NCI-H2196 treated with DMSO at 0.1 percent for 48 hours (cell line): ENCODE measurements around the gene ITPR1.

Source experiments
- DNase-seq: peaks from one replicate; lab custom pipeline; 2025; ENCODE audit not compliant: unreplicated experiment; lab: John Stamatoyannopoulos, UW

Gene ITPR1

DNA sequence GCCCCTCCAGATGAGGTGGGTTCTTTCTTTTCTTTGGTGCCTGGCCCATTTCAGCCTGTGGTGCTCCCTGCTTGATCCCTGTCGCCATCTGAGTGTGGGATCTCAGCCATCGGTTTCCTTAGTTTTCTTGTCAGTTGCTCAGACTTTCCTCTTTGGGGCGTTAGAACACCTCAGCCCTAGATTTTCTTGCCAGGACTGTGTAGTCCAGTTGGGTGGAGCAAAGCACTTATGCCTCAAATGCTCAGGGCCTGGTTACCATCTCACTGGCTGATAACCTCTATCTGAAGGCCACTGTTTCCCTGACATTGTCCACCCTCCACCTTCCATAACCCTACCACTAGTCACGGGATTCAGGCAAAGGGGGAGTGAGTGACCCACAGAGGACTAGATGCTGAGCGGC is 277.4 kb downstream of the ITPR1 start:
- no peak for DNase-seq

DNA sequence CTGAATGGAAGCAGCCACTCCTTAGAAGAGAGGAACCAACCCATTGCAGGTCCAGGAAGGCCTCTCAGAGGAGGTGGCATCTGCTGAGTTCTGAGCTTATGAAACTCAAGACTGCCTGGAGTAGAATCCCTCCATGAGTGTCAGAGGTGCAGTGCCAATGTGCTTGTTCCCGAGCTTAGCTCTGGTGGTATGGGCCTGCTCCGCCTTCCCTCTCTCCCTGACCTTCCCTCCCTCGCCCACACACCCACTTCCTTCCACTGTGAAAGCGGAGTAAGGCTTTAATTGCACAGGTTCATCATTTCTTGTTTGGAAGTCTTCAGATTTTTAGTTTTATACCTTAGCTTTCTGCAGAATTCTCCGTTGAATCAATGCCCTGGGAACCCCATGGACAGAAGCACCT is 278.1 kb downstream of the ITPR1 start:
- no peak for DNase-seq

DNA sequence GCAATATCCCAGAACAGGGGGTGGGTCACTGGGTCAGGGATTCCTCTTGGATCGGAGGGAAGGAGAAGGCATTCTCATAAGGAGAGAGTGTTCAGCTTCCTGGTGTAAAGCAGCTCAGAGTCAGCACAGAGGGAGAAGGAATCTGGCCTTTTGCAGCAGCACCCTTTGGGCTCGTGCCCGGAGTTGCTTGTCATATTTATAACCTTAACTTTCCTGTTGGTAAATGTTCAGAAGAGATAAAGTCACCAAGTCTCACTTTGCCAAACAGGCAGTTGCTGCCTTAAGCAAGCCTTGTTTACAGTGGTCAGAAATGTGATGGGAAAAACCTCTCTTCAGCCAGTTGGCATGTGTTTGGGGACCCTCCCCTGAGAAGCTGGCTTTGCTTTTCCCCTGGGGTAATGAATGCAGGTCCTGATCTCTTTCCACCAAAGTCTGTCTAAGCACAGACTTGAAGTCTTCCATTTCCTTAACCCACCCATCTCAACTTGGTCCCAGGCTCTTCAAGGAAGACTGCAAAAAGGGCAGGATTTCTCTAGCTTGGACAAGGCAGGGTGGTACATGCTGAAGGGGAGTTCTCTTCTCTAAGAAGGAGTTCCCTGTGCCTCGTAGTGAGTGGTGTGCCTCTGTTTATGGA is 279.1 kb downstream of the ITPR1 start:
- DNase-seq, result no peak

DNA sequence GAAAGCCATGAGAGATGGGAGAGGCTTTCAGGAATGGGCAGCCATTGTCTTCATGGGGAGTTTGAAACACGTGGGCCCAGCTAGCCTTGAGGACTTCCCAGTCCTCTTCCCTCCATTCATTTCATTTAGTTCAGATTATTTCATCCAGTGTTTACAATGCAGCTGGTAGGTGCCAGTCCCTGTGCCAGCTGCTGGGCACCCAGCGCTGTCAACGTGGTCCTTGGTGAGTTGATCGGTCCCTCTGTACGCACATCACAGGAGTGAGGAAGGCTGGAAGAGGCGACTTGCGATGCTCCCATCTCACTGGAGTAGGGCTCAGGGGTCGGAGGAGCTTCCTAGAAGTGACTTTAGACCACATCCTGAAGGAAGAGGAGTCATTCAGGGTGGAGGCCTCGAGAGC is 279.7 kb downstream of the ITPR1 start:
- DNase-seq, result no peak

DNA sequence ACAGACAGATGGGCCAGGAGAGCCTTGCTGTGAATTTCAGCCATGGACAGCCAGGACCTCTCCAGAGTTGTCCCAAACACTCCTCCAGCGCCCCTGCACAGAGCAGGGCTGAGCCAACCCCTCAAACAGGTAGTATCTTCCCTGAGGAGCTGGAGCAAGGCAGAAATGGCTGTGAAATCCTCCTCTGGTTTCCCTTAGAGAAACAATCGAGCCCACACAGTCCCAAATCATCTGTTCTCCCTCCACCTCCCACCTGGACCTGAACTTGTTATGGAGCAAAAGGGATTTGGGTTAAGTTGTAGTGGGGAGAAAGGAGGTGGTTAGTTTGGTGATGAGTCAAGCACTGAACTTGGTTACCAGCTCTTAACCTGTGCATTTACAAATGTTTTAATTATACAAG is 280.4 kb downstream of the ITPR1 start:
- no peak for DNase-seq

DNA sequence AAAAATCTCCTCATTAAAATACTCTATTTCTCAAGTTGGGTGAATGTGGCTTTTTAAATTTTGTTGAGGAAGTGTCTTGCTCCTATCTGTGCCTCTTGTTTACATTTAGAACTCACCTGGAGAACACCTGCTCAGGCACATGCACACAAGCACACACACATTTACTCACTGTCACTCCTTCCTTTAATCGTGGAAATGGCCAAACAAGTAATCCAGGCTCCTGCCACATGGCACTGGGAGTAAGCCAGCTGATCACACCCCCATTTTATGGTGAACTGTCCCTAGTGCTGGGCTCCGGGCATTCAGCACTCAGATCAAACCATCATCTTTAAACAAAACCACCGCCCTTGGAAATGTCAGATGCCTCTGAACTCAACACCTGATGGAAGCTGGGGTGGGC is 281.4 kb downstream of the ITPR1 start:
- no peak for DNase-seq

DNA sequence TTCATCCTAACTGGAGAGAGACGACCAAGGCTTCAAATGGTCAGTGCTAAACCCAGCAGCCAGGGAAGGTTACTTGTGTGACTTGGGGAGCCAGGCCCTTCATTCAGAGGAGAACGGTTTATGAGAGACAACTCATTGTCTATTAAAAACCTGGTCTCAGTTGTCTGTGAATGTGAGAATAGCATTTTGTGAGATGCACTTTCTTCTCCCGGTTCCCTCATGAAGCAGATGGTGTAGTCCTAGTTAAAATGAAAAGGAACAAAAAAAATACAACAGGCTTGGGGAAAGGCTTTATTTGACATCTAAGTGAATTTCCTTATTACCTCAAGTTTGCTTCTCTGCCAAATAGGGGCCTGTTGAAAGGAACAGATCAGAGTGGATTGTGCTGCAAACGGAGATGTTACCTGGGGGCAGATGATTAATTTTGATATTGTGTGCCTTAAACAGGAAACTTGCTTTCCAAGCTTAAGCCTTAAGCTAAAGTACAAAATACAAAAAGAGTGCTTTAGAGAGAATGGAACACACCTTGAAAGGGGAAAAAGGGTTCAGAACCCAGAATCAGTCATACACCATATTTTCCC is 283.3 kb downstream of the ITPR1 start:
- DNase-seq, result no peak

DNA sequence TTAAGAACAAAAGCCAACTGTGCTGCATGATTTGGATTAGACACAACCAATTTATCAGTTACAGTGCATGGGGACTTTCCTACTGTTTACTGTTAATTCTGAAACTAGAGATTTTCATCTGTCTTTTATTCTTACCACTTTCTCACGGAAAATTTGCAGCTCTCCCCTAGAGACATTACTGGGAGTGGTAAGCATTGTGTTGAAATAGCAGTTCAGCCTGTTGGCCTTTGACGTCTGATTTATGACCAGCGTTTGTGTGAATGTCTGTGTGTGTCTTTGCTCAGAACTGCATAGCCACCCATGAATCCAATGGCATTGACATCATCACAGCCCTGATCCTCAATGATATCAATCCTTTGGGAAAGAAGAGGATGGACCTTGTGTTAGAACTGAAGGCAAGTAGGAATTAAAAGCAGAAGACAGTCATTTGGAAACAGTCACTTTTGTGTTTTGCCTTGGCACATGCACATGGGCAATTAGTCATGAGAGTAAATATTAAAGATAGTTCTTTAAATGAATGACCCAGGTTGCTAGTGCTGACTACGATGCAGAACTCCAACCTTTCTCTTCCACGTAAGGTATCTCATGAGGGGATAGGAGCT is 283.9 kb downstream of the ITPR1 start:
- no peak for DNase-seq

DNA sequence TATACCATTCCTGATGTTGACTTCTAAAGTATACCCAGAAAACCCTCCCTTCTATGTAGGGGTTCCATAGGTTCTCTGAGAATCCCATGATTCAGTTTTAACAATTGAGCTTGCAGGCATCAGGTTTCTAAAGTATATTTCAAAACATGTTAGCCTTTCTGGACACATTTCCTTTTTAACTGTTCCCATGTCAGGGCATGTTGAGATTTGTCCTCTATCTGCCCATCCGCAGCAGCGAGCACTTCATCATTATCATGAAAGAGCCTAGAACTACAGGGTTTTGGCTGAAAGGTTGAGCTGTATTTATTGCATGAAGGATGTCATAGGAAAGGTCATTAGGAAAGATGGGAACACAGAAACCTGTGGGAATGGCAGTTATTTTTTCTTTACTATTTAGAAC is 285.0 kb downstream of the ITPR1 start:
- no peak for DNase-seq

DNA sequence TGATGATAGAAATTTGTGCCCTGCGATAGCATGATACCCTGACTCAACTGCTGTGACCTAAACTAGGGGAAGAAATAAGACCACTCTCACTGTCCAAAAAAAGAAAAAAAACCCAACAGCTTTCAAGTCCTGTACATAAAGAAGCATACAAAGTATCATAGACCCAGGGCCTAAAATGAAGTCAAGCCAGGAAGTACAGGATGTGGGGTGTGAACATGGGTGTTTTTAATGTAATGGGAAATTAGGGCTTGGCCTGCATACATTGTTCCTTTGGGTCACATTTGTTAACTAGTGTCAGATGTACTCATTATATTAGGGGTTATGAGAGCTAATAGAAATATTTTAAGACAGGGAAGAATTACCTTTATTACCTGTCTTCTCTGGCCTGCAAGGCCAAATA is 285.6 kb downstream of the ITPR1 start:
- no peak for DNase-seq

DNA sequence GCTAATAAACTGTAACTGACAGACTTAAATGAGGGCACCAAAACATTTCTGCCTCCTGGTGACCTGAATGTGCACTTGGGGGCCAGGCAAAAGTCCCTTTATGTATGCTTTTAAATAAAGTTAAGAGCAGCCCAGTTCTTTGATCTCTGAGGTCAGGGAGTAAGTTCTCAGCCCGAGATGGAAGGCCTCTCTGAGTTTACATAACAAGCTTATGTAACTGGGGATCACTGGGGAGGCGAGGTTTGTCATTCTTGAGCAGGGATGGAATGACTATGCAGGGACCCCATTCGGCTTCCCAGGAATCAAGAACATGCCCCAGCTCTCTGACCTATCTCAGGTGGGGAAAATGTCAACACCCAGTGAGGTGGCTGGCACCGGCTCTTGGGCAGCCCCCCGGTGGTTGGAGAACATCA is 287.4 kb downstream of the ITPR1 start:
- no peak for DNase-seq

DNA sequence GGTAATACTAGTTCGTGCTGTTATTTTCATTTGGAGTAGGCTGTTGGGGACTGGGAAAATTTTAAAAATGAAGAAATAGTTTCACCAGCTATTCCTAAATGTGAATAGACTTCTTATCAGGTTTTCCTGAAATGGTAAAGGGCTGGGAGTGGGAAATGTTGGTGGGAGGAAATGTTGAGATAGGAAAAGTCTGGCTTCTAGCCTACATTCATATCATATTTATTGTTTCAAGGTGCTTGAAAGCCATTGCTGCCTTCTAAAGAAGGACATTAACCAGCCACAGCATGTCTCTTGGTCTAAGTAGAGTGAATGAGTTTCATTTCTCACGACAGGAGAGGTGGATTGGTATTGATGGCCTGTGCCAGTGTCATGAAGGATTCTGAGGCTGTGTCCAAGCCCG is 288.9 kb downstream of the ITPR1 start:
- DNase-seq, result no peak

DNA sequence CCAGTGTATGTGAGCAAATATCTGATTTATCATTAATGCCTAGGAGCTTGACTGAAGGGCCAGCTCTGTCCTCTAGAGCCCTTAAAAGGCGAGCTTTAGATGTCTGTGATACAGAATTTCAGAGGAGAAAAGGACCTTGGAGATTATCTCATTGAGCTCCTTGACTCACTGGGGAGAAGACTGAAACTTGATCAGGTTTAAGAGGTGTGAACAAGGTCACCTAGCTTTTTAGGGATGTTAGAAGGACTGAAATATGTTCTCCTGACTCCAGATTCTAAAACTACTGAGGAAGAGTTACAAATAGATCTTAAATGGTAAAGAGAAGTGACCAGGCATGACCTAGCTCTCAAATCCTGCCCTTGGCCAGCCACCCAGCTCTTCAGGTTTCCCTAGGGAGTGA is 292.4 kb downstream of the ITPR1 start:
- no peak for DNase-seq

DNA sequence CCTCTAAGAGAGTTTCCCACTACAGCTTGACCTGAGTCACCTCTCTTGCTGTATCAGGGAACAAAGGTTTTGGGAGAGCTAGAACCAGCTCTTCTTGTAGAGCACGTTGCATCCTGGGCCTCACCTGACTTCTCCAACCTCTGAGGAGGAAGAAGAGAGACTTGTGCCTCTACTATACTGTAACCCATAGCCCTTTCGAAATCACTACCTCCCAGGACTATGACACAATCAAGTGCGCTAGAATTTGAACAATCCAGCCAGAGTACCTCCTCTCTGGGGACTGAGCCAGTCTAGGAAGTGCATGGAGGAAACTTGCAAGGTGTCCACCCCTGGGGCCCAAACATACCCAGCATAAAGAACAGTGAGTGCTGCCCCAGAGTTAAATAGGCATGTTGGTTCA is 293.3 kb downstream of the ITPR1 start:
- no peak for DNase-seq

DNA sequence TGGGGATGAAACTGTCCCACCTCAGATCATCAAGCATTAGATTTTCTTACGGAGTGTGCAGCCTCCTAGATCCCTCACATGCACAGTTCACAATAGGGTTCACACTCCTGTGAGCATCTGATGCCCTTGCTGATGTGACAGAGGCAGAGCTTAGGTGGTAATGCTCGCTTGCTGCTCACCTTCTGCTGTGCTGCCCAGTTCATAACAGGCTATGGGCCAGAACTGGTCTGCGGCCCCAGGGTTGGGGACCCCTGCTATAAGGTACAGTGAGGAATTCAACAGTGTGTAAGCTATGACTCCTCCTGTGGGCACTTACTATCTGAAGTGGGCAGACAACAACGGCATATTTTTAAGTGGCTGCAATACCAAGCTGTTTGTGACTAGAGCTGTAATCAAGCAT is 298.2 kb downstream of the ITPR1 start:
- no peak for DNase-seq

DNA sequence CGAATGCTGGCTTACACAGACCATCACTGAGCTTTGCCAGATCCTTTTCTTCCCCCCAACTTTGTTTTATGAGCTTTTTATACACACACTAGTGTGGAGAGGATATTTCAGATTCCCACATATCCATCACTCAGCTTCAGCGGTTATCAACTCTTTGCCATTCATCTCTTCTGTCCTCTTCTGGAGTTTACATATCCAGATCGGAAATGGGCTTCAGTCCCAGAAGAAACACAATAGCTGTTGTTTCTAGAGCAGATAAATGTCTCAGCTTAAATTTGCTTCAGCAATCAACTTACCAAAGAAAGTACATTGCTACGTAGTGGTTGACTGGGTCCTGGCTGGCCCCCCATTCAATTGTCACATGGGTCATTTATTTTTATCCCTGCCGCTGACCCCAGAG is 300.2 kb downstream of the ITPR1 start:
- no peak for DNase-seq

DNA sequence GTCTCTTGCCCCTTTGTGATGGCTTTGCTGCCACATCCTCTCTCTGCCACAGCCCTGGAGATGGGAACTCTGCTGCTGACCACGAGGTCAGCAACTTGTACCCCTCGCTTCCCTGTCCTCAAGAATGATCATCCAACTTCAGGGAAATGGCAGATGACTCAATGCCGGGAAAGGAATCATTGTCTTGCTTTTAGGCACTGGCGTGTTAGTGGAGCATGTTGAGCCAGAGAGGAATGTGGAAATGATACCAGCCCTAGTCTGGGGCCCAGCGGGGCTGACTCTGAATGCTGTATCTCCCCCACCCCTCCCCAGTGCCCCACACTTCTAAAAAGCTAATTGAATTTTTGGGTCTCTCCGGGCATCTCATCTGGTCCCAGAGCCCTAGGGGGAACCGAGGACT is 301.2 kb downstream of the ITPR1 start:
- DNase-seq, result no peak

DNA sequence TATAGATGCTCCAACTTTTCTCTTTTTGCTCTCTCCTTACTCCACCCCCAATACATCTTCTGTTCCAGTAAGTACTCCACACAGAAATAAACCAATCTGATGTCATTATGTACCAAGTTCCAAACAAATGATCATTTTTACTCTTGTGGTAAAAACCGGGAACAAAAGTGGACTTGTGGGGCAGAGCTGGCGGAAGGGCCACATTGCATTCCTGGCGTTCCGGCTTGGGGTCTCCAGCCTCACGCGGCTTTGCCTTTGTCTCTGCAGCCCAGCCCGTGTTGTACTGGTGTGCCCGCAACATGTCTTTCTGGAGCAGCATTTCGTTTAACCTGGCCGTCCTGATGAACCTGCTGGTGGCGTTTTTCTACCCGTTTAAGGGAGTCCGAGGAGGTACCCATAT is 301.6 kb downstream of the ITPR1 start:
- no peak for DNase-seq

DNA sequence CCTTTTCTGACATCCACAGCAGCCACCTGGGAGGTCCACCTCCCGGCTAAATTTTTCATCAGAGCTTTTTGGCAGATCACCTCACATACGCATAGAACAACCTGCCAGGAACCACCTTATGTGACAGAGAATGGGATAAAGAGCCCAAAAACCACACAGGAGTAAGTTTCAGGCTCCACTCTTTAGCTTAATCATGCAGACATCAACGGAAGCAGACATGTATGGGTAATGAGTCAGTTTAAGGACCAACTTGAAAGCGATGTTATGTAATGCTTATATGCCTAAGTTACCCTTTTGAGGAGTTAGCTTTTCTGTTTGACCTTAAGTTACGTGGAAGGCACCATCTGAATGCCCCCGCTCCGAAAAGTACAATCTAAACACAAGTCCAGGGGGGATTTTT is 302.8 kb downstream of the ITPR1 start:
- no peak for DNase-seq

DNA sequence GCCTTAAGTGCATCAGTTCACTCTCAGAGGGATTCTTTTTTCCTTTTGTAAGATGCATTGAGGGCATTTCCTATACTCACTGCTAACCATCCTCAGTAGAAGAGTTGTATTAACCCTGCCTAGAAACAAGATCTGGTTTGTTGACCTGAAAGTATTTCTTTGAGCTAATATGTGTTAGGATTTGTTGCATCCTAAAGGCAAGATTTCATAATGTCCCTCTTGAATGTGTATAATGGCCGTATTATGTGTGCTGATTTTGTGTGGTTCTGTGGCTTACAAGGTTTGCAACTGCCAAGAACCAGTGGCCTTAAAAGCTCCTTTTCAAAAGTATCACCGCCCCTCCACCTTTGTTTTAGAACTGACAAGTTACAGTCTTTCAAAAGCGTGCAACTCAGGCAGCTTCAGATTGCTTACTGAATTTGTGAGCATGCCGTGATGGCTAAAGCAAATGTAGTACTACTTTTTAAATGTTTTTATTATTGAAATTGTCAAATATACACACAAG is 304.1 kb downstream of the ITPR1 start:
- DNase-seq, result no peak

DNA sequence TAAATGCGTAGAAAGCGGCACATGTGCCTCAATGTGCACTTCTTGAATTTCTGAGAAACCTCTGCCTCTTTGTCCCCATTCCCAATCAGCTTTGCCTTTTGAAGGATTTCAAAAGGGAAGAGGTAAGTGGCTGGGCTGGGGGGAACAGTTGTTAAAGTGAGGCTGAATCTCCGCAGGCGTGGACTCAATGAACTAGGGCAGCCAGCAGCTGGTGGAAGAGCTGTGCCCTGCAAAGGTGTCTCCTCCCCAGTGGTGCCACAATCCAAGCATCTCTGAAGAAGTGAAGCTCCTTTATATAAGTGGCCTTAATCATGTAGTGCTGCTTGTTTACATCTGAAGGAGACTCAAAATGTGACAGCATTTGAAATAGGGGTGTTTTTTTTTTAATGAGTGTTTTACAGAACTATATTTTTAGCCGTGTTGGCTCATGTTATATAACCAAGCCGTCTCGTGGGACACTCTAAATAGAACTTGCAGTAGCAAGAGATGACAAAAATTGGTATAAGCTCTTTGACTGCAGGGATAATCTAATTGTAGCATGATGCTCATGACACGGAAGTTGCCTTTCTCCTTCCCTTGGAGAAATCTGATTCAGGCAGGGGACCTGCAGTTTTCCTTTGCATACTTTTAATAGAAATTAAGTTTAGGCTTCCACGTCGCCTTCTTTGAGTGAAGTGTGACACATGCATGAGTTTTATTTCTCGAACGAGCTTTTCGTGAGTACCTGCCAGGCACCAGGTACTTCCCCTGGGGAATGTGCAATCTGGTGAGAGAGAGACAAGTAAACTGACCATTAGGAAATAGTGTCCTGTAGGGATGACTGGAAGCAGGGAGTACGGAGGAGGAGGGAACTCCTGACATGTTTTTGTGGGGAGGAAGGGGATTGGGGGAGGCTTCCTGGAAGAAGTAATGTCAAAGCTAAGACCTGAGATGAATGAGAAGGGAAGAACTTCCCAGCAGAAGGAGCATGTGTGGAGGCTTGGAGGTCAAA is 306.4 kb downstream of the ITPR1 start:
- DNase-seq, result no peak

DNA sequence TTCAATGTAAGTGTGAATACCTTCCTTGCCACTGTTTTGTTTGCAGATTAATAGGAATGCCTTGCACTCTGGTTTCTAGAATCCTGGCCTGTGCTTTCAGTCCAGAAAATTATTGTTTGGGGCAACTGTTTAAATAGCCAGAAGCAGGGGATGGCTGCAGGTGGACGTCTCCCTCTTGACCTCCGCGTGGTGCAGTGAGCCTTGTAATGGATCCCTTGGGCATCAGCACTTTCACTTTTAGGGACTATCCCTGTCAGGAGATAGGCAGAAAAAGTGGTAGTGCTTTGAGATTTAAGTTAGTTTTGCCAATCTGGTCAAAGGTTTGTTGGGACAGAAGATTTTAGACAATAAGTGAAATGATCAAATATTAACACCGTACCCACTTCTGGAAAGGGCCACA is 307.4 kb downstream of the ITPR1 start:
- DNase-seq, result no peak
